ENCODE measurements around the gene CDNF. TPM values are rescaled to one million over a fixed set of nuclear protein-coding genes. Genes with fewer than 3 reads are reported as not detected.
"Not testable (repeated sequence)": the region's sequence is repeated elsewhere in the genome, so short reads cannot be mapped to it uniquely, and the experiment has no call there.

Gene CDNF
- total RNA-seq, 1 donor from 2014 or later, result not detected

- DNase-seq (ENCODE audit: low spot score), result peak; percentile 8
Observed at GRCh38 chr10:14839305-14839695, 1.5 kb upstream of the CDNF start.

GRCh38 chr10:14838582-14839304 is 906 bp upstream of the CDNF start:
- peak; percentile 32 for DNase-seq (ENCODE audit: low spot score)

DNA sequence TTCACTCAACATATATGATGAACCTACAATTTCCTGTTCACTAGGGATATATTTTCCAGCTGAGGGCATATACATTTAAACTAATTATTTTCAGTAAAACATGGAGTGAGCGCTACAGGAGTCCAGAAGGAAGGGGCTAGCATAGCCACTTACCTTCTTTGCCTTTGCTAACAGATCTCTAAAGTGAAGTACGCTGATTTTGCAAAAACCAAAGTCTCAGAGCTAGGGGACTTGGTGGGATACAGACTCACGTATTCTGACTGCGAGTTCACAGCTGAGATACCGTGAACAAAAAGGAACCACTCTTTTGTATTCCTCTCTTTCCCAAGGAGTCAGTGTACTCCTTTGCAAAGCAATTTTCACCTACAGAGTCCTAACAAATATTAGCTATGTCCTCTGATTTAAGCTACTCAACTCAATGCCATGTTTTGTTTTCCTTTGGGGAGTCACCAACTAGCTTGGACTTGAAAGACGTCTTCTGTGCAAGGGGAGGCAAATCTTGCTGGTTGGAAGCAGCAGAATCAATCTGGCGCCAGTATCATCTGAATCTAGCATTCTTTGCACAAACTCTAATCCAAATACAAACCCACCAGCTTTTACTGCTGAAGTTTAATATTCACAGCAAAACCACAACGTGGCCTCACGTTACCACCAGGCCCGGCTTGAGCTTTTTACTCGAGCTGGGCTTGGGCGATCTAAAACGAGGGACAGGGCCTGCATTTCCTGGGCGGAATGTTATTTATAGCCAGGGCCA is 657 bp downstream of the CDNF start:
- DNase-seq (ENCODE audit: low spot score), result no peak

GRCh38 chr10:14836208-14836607 is 1.6 kb downstream of the CDNF start:
- no peak for DNase-seq (ENCODE audit: low spot score)

DNA sequence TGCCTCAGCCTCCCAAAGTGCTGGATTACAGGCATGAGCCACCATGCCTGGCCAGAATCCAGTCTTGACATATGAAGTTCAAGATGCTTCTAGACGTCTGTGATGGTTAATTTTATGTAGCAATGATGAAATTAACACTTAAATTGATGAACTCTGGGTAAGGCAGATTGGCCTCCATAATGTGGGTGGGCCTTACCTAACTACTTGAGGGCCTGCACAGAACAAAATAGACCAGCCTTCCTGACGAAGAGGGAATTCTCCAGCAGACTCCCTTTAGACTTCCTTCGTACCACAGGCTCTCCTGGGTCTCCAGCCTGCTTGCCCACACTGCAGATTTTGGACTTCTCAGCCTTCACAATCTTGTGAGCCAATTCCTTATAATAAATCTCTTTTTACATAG is 4.7 kb downstream of the CDNF start:
- DNase-seq (ENCODE audit: low spot score), result no peak

GRCh38 chr10:14826076-14826829 is 11.6 kb downstream of the CDNF start:
- no peak for DNase-seq (ENCODE audit: low spot score)

DNA sequence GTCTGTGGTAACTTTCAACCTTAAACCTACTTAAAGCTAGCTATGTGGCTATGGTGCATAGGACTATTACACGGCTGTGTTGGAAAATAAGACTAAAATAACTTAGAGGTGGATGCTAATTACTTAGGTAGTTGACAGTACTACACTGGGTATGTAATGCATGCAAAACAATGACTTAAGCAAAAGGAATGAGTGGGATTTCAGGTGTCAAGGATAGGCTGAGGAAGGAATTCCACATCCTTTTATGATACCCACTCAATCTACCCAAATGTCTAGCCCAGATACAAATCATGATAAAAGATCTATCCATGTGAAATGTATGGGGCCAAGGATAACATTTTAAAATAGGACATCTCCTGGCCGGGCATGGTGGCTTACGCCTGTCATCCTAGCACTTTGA is 13.9 kb downstream of the CDNF start:
- no peak for DNase-seq (ENCODE audit: low spot score)

- DNase-seq (ENCODE audit: low spot score), result peak; percentile 60
Observed at GRCh38 chr10:14822879-14823755, 14.7 kb downstream of the CDNF start.

DNA sequence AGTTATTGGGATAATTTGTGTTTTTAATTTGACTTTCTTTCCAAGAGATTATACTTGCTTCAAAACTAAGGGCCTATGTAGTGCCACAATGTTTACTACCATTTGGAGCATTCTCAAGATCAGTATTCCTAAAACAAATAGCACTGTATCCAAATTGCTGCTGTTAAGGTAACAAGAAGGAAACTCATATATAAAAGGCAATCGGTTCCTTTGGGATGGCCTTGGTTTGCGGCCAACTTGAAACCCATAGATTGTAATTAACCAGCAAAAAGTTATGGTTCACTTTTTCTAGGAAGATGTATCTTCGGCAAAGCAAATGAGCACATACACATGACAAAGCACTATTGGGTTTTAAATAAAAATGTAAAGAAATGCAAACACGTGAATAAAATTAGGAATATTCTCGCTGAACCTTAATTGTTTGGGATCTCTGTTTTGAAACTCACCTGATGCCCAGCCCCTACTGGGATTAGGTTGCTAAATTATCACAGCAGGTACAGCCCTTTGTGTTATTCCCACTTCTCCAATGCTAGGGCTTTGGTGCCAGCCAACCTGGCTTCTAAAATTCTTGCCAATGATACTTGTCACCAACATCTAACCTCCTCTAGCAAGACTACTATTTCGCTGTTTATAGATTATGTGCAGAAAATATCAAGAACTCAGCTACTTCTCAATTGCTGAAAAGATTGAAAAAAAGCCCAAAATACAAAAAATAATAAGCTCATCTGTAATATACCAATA is 16.0 kb downstream of the CDNF start:
- DNase-seq (ENCODE audit: low spot score), result no peak

DNA sequence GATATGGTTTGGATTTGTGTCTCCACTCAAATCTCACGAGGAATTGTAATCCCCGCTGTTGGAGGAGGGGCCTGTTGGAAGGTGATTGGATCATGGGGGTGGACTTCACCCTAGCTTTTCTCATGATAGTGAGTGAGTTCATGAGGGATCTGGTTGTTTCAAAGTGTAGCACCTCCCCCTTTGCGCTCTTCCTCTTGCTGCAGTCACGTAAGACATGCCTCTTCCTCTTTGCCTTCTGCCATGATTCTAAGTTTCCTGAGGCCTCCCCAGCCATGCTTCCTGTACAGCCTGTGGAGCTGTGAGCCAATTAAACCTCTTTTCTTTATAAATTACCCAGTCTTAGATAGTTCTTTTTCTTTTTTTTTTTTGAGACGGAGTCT is 17.1 kb downstream of the CDNF start:
- DNase-seq (ENCODE audit: low spot score), result no peak

DNA sequence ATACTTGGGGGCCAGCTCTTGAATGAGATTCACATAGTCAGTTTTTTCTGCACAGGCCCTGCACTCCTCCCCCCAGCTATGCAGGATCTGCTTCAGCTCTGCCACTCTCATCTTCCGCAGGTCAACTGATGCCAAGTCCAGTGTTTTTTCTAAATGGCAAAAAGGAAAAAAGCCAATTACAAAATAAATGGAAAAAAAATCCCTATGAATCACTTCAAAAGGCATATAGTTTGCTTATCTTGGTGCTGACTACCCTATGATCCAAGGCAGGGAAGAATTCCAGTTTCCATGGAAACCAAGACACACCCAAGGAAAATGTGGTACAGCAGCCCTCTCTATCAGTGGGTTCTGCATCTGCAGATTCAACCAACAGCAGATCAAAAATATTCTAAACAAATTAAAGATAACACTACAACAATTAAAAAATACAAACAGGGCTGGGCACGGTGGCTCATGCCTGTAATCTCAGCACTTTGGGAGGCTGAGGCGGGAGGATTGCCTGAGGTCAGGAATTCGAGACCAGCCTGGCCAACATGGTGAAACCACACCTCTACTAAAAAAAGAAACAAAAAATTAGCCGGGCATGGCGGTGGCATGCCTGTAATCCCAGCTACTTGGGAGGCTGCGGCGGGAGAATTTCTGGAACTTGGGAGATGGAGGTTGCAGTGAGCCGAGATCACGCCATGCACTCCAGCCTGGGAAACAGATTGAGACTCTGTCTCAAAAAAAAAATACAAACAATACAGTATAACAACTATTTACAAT is 17.6 kb downstream of the CDNF start:
- DNase-seq (ENCODE audit: low spot score), result peak; percentile 93

DNA sequence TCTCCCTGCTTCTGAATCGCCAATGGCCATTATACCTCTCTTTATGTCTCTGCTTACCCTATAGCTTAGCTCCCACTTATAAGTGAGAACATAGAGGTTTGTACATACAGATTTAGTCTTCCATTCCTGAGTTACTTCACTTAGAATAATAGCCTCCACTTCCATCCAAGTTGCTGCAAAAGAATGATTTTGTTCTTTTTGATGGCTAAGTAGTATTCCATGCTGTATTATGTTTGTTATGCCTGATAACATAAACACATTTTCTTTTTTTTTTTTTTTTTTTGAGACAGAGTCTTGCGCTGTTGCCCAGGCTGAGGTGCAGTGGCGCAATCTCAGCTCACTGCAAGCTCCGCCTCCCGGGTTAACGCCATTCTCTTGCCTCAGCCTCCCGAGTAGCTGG is 21.1 kb downstream of the CDNF start:
- DNase-seq (ENCODE audit: low spot score), result not testable (repeated sequence)

GRCh38 chr10:14815681-14816080 is 22.2 kb downstream of the CDNF start:
- DNase-seq (ENCODE audit: low spot score), result no peak

DNA sequence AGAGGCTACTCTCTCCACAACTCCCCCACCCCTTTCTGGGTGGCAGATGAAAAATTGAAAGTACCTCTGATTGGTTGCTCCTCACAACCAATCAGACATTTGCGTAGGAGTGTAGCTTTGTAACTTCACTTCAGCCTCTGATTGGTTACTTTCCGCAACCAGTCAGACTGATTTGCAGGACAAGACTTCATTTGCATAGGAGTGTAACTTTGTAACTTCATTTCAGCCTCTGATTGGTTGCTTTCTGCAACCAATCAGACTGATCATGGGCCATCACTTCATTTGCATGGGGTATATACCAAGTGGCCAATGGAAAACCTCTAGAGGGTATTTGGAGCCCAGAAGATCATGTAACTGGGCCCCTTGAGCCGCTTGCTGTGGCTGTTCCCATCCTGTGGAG is 25.6 kb downstream of the CDNF start:
- DNase-seq (ENCODE audit: low spot score), result no peak

DNA sequence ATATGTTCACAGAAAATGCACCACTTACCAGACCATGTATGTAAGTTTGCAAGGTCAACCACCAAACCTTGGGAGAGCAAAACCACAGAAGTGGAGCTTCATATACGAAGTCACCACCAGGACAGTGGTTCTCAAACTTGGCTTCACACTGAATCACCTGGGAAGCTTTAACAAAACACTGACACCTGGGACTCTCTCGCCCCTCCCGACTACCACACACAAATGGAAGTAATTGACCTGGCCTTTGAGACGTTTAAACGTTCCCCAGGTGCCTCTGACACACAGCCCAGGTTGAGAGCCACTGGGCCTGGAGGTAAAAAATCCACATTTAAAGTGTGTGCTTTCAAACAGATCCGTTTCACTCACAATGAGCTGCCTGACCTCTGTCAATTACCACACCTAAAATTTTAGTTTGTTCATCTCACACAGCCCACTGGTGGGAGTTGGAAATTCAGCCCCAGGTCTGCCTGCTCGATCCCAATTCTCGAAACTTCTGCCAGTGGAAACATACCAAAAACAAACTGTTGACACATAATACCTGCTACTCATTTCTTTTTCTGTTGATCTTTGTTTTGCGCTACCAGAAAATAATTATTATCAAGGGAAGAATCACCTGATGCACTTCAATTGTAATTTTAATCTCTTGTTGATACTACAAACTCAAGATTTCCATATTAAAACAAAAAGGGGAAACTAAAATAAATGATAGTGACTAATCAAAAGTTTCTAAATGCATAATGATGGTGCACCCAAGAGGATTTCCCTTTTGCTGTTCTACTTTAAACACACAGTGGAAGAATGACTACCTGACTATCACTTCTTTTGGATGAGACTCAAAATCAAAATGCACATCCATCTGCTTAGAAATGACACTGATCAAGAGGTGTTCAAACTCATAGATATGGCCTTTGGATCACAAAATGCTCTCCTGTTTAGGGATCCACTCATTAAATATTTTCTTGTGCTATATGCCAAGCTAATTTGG is 26.6 kb downstream of the CDNF start:
- no peak for DNase-seq (ENCODE audit: low spot score)

- DNase-seq (ENCODE audit: low spot score), result no peak
Observed at GRCh38 chr10:14806318-14806717, 31.5 kb downstream of the CDNF start.

- no peak for DNase-seq (ENCODE audit: low spot score)
Observed at GRCh38 chr10:14803827-14804226, 34.0 kb downstream of the CDNF start.

GRCh38 chr10:14801723-14802122 is 36.1 kb downstream of the CDNF start:
- DNase-seq (ENCODE audit: low spot score), result peak; percentile 42

- no peak for DNase-seq (ENCODE audit: low spot score)
Observed at GRCh38 chr10:14800397-14800796, 37.4 kb downstream of the CDNF start.

All from umbilical cord (tissue), 2 donors.